H1 (cell line): ENCODE data around the gene KLHL10. TPM values are rescaled to one million over a fixed set of nuclear protein-coding genes. Genes with fewer than 3 reads are reported as not detected.

Experiments
- CEBPB ChIP-seq: IDR thresholded peaks from 2 replicates; pipeline ENCODE4 v1.6.1; 2012; ENCODE audit warnings: low read depth, low read length
- EP300 ChIP-seq, 2 experiments: IDR thresholded peaks; 1 replicate in 1 of 2; 2 replicates in 1 of 2; pipeline ENCODE4 v1.6.1; 2011 to 2012; ENCODE audit warnings: low read depth in 2 of 2, low read length in 2 of 2, mild to moderate bottlenecking in 2 of 2, borderline replicate concordance in 1 of 2, inconsistent platforms in 1 of 2, moderate library complexity in 1 of 2
- EZH2 ChIP-seq: fragments of 200-600 bp; sonication (generic); IDR thresholded peaks from 2 replicates; pipeline ENCODE4 v1.7.1; 2012; ENCODE audit warnings: low read depth, mild to moderate bottlenecking, moderate library complexity, low read length, inconsistent platforms; ENCODE audit not compliant: severe bottlenecking
- GABPA ChIP-seq: IDR thresholded peaks from 2 replicates; pipeline ENCODE4 v1.6.1; 2011; ENCODE audit warnings: mild to moderate bottlenecking, low read length, moderate library complexity, borderline replicate concordance; ENCODE audit not compliant: insufficient read depth
- POLR2AphosphoS5 ChIP-seq: IDR thresholded peaks from 2 replicates; pipeline ENCODE4 v1.6.1; 2011; ENCODE audit warnings: low read depth, low read length
- polyA plus RNA-seq, 7 experiments: library from polyadenylated mRNA; depleted of rRNA in 3 of 7; stranded (reverse) in 5 of 7; unstranded in 2 of 7; fragments of >200 nt in 5 of 7; fragments of 200-250 nt in 2 of 7; gene quantifications; 1 replicate in 5 of 7; 2 replicates in 1 of 7; 4 replicates in 1 of 7; pipeline versions ENCODE4 v1.2.1 to v1.2.3, GENCODE V29; 2011 to 2013; ENCODE audit warnings: missing spikeins in 2 of 7, mixed read lengths in 2 of 7
- total RNA-seq: library from RNA; stranded (reverse); fragmentation: NEBNext Ultra II Directional; extraction: Animal tissue kit (Norgen Biotek cat#: 25700); gene quantifications from 2 replicates; pipeline ENCODE4 v1.2.1, GENCODE V29; 2021
- TF ChIP-seq, protein P1 (sequence below): fragments of 300-600 bp; sonication (generic); IDR thresholded peaks from 2 replicates; pipeline ENCODE4 v1.7.1; 2012; ENCODE audit warnings: low read length, moderate library complexity, mild to moderate bottlenecking, inconsistent platforms; ENCODE audit not compliant: insufficient replicate concordance

Gene KLHL10
- total and polyA plus RNA-seq, 2 of the 8 experiments (the other 6 are each of a cell fraction or from before 2014, with no cell fraction given) = 0.19 to 0.26 TPM

DNA sequence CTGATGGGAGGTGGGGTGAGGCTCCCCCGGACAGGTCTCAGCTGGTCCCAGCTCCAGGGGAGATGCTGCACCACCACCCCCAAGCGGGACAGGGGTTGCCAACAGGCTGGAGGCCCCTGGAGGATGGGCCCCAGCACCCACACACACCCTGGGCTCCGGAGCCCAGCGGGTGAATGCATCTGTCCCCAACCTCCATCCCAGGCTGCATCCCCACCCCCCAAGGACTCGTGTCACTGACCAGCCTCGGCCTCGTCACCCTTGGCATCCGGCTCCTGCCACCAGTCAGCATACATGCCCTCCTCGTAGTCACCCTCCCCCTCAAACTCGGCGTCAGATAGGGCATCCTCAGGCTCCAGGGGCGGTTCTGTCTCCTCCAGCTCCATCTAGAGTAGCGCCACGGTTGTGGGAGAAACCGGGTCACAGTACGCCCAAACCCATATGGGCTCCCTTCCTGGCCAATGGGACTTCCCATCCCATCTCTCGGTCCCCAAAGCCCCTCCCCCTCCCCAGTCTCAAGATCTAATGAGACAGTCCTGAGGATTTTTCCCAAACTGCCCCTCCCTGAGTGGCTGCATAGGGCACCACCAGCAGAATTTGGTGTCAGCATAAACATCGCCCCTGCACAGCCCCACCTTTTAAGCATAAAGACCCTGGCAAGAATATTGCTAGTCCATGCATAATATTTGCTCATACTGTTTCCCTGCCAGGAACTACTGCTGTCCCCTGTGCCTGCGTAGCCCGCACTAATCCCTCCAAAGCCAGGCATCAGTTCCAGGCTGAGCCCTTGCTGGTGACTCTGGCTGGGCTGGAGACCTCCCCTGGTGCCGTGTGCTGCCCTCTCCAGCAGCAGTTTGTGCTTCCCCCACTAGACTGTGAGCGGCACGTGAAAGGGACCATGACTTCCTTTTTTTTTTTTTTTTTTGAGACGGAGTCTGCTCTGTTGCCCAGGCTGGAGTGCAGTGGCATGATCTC is 34.3 kb upstream of the KLHL10 start (continued):
- no peak for TF ChIP-seq CEBPB
- no peak for TF ChIP-seq GABPA
- no peak for TF ChIP-seq EP300 (IDR thresholded peaks at IDR 0.05; ENCODE audit: borderline replicate concordance in 1 of 2, low read depth in 2 of 2, low read length in 2 of 2)
- TF ChIP-seq, protein P1, sequence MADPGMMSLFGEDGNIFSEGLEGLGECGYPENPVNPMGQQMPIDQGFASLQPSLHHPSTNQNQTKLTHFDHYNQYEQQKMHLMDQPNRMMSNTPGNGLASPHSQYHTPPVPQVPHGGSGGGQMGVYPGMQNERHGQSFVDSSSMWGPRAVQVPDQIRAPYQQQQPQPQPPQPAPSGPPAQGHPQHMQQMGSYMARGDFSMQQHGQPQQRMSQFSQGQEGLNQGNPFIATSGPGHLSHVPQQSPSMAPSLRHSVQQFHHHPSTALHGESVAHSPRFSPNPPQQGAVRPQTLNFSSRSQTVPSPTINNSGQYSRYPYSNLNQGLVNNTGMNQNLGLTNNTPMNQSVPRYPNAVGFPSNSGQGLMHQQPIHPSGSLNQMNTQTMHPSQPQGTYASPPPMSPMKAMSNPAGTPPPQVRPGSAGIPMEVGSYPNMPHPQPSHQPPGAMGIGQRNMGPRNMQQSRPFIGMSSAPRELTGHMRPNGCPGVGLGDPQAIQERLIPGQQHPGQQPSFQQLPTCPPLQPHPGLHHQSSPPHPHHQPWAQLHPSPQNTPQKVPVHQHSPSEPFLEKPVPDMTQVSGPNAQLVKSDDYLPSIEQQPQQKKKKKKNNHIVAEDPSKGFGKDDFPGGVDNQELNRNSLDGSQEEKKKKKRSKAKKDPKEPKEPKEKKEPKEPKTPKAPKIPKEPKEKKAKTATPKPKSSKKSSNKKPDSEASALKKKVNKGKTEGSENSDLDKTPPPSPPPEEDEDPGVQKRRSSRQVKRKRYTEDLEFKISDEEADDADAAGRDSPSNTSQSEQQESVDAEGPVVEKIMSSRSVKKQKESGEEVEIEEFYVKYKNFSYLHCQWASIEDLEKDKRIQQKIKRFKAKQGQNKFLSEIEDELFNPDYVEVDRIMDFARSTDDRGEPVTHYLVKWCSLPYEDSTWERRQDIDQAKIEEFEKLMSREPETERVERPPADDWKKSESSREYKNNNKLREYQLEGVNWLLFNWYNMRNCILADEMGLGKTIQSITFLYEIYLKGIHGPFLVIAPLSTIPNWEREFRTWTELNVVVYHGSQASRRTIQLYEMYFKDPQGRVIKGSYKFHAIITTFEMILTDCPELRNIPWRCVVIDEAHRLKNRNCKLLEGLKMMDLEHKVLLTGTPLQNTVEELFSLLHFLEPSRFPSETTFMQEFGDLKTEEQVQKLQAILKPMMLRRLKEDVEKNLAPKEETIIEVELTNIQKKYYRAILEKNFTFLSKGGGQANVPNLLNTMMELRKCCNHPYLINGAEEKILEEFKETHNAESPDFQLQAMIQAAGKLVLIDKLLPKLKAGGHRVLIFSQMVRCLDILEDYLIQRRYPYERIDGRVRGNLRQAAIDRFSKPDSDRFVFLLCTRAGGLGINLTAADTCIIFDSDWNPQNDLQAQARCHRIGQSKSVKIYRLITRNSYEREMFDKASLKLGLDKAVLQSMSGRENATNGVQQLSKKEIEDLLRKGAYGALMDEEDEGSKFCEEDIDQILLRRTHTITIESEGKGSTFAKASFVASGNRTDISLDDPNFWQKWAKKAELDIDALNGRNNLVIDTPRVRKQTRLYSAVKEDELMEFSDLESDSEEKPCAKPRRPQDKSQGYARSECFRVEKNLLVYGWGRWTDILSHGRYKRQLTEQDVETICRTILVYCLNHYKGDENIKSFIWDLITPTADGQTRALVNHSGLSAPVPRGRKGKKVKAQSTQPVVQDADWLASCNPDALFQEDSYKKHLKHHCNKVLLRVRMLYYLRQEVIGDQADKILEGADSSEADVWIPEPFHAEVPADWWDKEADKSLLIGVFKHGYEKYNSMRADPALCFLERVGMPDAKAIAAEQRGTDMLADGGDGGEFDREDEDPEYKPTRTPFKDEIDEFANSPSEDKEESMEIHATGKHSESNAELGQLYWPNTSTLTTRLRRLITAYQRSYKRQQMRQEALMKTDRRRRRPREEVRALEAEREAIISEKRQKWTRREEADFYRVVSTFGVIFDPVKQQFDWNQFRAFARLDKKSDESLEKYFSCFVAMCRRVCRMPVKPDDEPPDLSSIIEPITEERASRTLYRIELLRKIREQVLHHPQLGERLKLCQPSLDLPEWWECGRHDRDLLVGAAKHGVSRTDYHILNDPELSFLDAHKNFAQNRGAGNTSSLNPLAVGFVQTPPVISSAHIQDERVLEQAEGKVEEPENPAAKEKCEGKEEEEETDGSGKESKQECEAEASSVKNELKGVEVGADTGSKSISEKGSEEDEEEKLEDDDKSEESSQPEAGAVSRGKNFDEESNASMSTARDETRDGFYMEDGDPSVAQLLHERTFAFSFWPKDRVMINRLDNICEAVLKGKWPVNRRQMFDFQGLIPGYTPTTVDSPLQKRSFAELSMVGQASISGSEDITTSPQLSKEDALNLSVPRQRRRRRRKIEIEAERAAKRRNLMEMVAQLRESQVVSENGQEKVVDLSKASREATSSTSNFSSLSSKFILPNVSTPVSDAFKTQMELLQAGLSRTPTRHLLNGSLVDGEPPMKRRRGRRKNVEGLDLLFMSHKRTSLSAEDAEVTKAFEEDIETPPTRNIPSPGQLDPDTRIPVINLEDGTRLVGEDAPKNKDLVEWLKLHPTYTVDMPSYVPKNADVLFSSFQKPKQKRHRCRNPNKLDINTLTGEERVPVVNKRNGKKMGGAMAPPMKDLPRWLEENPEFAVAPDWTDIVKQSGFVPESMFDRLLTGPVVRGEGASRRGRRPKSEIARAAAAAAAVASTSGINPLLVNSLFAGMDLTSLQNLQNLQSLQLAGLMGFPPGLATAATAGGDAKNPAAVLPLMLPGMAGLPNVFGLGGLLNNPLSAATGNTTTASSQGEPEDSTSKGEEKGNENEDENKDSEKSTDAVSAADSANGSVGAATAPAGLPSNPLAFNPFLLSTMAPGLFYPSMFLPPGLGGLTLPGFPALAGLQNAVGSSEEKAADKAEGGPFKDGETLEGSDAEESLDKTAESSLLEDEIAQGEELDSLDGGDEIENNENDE = no peak
- no peak for TF ChIP-seq EZH2
- no peak for TF ChIP-seq POLR2AphosphoS5
